Measurements from ENCODE around the gene RAB5B. TPM values are rescaled to one million over a fixed set of nuclear protein-coding genes. Genes with fewer than 3 reads are reported as not detected.

Gene RAB5B
- total RNA-seq, 1 donor = 82.9 TPM

DNA sequence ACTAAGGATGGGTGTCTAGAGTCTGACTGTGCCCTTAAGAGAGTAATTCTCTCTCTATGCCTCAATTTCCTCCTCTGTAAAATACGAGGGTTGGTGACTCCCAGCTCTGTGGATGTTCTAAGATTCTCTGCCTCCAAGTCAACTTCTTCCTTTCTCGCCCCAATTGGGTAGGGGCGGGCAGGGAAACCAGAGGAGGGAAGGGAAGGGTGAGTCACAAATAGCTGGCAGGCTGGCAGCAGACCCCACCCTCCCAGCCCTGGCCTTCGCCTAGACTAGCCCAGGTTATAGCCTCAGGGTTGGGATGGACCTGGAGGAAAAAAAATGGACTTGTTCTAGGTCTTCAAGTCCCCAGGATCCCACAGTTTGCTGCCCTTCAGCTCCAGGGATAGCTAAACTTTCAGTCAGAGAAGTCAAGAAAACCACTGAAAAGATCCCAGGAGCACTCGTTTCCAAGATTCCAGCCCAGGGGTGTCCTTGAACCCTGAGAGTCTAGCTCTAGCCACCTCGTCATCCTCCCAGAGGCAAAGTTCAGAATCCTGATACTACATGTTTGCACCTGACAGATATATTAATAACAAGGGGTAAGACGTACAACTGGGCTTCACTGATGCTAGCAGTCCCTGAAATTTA, 40.6 kb upstream of the RAB5B start:
- Histone ChIP-seq H3K36me3 (ENCODE audit: insufficient read depth, low read length) (peaks cover 8% of the 10 kb centered on the region), H3K79me2 (ENCODE audit: insufficient read depth, low read length) (peaks cover 17% of the 10 kb centered on the region), H3K4me1 (ENCODE audit: insufficient read depth, low read length) (peaks cover 36% of the 10 kb centered on the region), H2AFZ (ENCODE audit: low read length) (no peak overlapping the region), H4K20me1 (ENCODE audit: insufficient read depth, low read length) (no peaks in the 10 kb centered on the region), H3K27me3 (ENCODE audit: insufficient read depth, low read length) (no peaks in the 10 kb centered on the region), H3K9me3 (ENCODE audit: low read depth, low read length) (no peaks in the 10 kb centered on the region), H3K4me3 (ENCODE audit: insufficient read depth, low read length) (peak overlapping the region; percentile 77), H3K4me2 (ENCODE audit: insufficient read depth, low read length) (peak overlapping the region; percentile 89), H3K27ac (ENCODE audit: low read depth, low read length) (peak overlapping the region; percentile 66)
- TF ChIP-seq CTCF (IDR thresholded peaks at IDR 0.05; ENCODE audit: extremely low read depth, low read depth, low read length) = no peak
- peak; percentile 87 for DNase-seq (ENCODE audit: insufficient read length, low spot score, missing footprints)

DNA sequence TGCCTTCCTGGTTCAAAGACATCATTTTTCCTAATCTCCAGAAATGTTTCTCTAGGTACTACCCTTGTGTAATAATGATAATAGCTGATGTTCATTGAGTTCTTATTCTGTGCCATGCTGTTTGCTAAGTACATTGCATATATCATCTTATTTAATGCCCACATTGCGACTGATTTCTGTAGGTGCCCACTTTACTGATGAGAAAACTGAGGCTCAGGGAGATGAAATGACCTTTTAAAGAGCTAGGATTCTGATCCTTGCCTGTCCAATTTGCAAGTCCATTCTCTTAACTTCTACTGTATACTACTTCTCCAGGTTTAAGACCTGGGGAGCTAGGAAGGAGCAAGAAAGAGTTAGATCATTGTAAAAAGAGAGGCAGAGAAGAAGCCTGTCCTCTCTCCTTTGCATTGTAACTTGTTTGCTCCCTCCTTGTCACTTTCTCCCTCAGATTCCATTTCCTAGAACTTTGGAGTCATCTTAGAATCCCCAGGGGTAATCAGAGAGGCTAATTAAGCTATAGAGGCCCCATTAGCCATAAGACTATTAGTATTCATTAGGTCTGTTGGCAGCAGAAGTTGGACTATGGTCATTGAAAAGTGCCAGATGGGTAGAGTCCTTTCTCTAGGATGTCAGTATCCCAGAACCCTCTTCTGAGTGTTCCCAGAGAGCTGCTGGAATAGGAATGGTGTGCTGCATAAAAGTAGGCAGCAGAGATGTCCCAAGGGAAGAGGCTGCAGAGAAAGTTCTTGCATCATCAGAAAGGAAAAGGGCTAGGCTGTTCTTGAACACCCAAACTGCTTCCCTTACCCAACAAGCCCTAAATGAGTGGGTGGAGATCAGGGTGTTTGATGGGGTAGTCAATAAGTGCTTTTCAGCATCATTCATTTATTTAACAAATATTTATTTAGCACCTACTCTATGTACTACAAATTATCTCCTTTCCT, 39.8 kb upstream of the RAB5B start:
- peak overlapping the region; percentile 12 for H3K4me2 ChIP-seq (ENCODE audit: insufficient read depth, low read length)
- H3K27ac ChIP-seq (ENCODE audit: low read depth, low read length) = no peak overlapping the region
- H3K4me1 ChIP-seq (ENCODE audit: insufficient read depth, low read length) = peaks cover 36% of the 10 kb centered on the region
- H3K36me3 ChIP-seq (ENCODE audit: insufficient read depth, low read length) = peaks cover 9% of the 10 kb centered on the region
- H3K4me3 ChIP-seq (ENCODE audit: insufficient read depth, low read length) = no peak overlapping the region
- no peak for TF ChIP-seq CTCF (IDR thresholded peaks at IDR 0.05; ENCODE audit: extremely low read depth, low read depth, low read length)
- H3K9me3 ChIP-seq (ENCODE audit: low read depth, low read length) = no peaks in the 10 kb centered on the region
- no peaks in the 10 kb centered on the region for H4K20me1 ChIP-seq (ENCODE audit: insufficient read depth, low read length)
- DNase-seq (ENCODE audit: insufficient read length, low spot score, missing footprints) = peak; percentile 84
- peaks cover 16% of the 10 kb centered on the region for H3K79me2 ChIP-seq (ENCODE audit: insufficient read depth, low read length)
- H3K27me3 ChIP-seq (ENCODE audit: insufficient read depth, low read length) = no peaks in the 10 kb centered on the region
- H2AFZ ChIP-seq (ENCODE audit: low read length) = no peak overlapping the region

DNA sequence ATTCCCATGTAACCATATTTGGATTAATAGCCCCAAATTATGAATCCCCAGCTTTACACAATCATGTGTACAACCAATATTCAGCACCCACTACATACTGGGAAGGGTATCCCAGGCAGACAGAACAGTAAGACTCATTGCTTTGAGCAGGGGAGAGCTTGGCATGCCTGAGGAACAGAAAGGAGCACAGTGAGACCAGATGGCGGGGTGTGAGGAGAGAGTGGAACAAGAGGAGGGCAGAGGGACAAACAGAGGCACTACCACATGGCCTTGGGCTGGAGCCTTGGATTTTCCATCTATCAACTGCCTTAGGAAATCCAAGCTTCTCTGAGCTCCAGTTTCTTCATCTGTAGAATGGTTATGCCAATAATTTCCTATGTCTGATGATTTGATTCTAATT, 39.1 kb upstream of the RAB5B start:
- Histone ChIP-seq H3K36me3 (ENCODE audit: insufficient read depth, low read length) (peaks cover 14% of the 10 kb centered on the region), H3K4me1 (ENCODE audit: insufficient read depth, low read length) (peaks cover 38% of the 10 kb centered on the region), H4K20me1 (ENCODE audit: insufficient read depth, low read length) (no peaks in the 10 kb centered on the region), H3K27me3 (ENCODE audit: insufficient read depth, low read length) (no peaks in the 10 kb centered on the region), H3K4me2 (ENCODE audit: insufficient read depth, low read length) (no peak overlapping the region), H3K27ac (ENCODE audit: low read depth, low read length) (no peak overlapping the region), H3K9me3 (ENCODE audit: low read depth, low read length) (no peaks in the 10 kb centered on the region), H2AFZ (ENCODE audit: low read length) (no peak overlapping the region), H3K79me2 (ENCODE audit: insufficient read depth, low read length) (peaks cover 14% of the 10 kb centered on the region), H3K4me3 (ENCODE audit: insufficient read depth, low read length) (no peak overlapping the region)
- TF ChIP-seq CTCF (IDR thresholded peaks at IDR 0.05; ENCODE audit: extremely low read depth, low read depth, low read length) = no peak
- peak; percentile 25 for DNase-seq (ENCODE audit: insufficient read length, low spot score, missing footprints)

- H3K4me3 ChIP-seq (ENCODE audit: insufficient read depth, low read length) = no peak overlapping the region
- H2AFZ ChIP-seq (ENCODE audit: low read length) = no peak overlapping the region
- no peak for TF ChIP-seq CTCF (IDR thresholded peaks at IDR 0.05; ENCODE audit: extremely low read depth, low read depth, low read length)
- no peaks in the 10 kb centered on the region for H3K9me3 ChIP-seq (ENCODE audit: low read depth, low read length)
- H3K4me2 ChIP-seq (ENCODE audit: insufficient read depth, low read length) = no peak overlapping the region
- no peaks in the 10 kb centered on the region for H3K27me3 ChIP-seq (ENCODE audit: insufficient read depth, low read length)
- no peak for DNase-seq (ENCODE audit: insufficient read length, low spot score, missing footprints)
- H3K79me2 ChIP-seq (ENCODE audit: insufficient read depth, low read length) = peaks cover 14% of the 10 kb centered on the region
- peaks cover 17% of the 10 kb centered on the region for H3K36me3 ChIP-seq (ENCODE audit: insufficient read depth, low read length)
- H3K27ac ChIP-seq (ENCODE audit: low read depth, low read length) = no peak overlapping the region
- peaks cover 38% of the 10 kb centered on the region for H3K4me1 ChIP-seq (ENCODE audit: insufficient read depth, low read length)
- H4K20me1 ChIP-seq (ENCODE audit: insufficient read depth, low read length) = no peaks in the 10 kb centered on the region
These were observed 38.1 kb upstream of the RAB5B start for GRCh38 chr12:55935738-55936151.

All from osteoblast (primary cell).